Natural killer cell (primary cell): ENCODE results near the gene COG1. TPM values are rescaled to one million over a fixed set of nuclear protein-coding genes. Genes with fewer than 3 reads are reported as not detected.

Experiments
- ATAC-seq, 3 donors: fragments of 150-1000 bp in 2 of 3; fragments of 200-7000 bp in 1 of 3; cut with Tn5 transposase; 1 replicate in 1 of 3; 2 replicates in 2 of 3; pipeline ENCODE4 v1.10.0; 2021; ENCODE audit warnings: mild to moderate bottlenecking in 2 of 3, moderate library complexity in 2 of 3
- DNase-seq, 2 donors: peaks; one replicate each; pipeline versions ENCODE4 v3.0.0 to v3.0.0-alpha.2; 2013 to 2021; ENCODE audit warnings: mixed read lengths in 1 of 2
- H3K27ac ChIP-seq: one replicate; pipeline ENCODE4 v1.5.1; 2013; ENCODE audit warnings: mild to moderate bottlenecking, low read length
- H3K27me3 ChIP-seq: one replicate; pipeline ENCODE4 v1.6.1; 2013; ENCODE audit warnings: low read length; ENCODE audit not compliant: control insufficient read depth, insufficient read depth
- H3K36me3 ChIP-seq: one replicate; pipeline ENCODE4 v1.6.1; 2013; ENCODE audit warnings: low read length; ENCODE audit not compliant: control insufficient read depth, insufficient read depth
- H3K4me1 ChIP-seq: one replicate; pipeline ENCODE4 v1.6.1; 2013; ENCODE audit warnings: low read length; ENCODE audit not compliant: control insufficient read depth, insufficient read depth
- H3K4me3 ChIP-seq: one replicate; pipeline ENCODE4 v1.5.1; 2013; ENCODE audit warnings: low read length
- H3K9me3 ChIP-seq: one replicate; pipeline ENCODE4 v1.6.1; 2013; ENCODE audit warnings: low read length; ENCODE audit not compliant: control insufficient read depth, insufficient read depth
- H3K27ac Mint-ChIP-seq, 2 donors: one replicate each; pipeline ENCODE4 v1.8.0; 2022; ENCODE audit warnings: mild to moderate bottlenecking in 2 of 2, mixed read lengths in 2 of 2, moderate library complexity in 1 of 2
- H3K27me3 Mint-ChIP-seq, 2 donors: one replicate each; pipeline ENCODE4 v1.8.0; 2022; ENCODE audit warnings: low read depth in 2 of 2, mixed read lengths in 2 of 2
- H3K36me3 Mint-ChIP-seq: one replicate; pipeline ENCODE4 v1.8.0; 2022; ENCODE audit warnings: mixed read lengths
- H3K4me1 Mint-ChIP-seq, 2 donors: one replicate each; pipeline ENCODE4 v1.8.0; 2022; ENCODE audit warnings: mixed read lengths in 2 of 2
- H3K4me3 Mint-ChIP-seq: one replicate; pipeline ENCODE4 v1.8.0; 2022; ENCODE audit warnings: mild to moderate bottlenecking, moderate library complexity, mixed read lengths
- H3K9me3 Mint-ChIP-seq, 2 donors: one replicate each; pipeline ENCODE4 v1.8.0; 2022; ENCODE audit warnings: mixed read lengths in 2 of 2
- CTCF ChIP-seq: fragments of 200-600 bp; IDR thresholded peaks from one replicate; pipeline ENCODE4 v1.8.0; 2022; ENCODE audit warnings: antibody characterized with exemption
- WGBS: methylation state at CpG from one replicate; pipeline ENCODE4 v1.1.7; 2013; ENCODE audit warnings: missing lambda C conversion rate; ENCODE audit not compliant: insufficient coverage; 5-methylcytosine and 5-hydroxymethylcytosine counted together
- intact Hi-C: fragments of 100-400 bp; cut with micrococcal nuclease; formaldehyde crosslinking; loops from one replicate; pipeline ENCODE4 v1.14.2; 2022
- total RNA-seq, 4 donors: library from RNA; stranded (reverse); fragments of 120-200 nt in 1 of 4; gene quantifications; one replicate each; pipeline versions ENCODE4 v1.2.3 to v1.2.4, GENCODE V29; 2013 to 2022

COG1 gene
- total RNA-seq, 3 donors from 2014 or later (not counting 1 experiment from before 2014, with no cell fraction given), result 64.1 to 73.2 (median 68.3) TPM

DNA sequence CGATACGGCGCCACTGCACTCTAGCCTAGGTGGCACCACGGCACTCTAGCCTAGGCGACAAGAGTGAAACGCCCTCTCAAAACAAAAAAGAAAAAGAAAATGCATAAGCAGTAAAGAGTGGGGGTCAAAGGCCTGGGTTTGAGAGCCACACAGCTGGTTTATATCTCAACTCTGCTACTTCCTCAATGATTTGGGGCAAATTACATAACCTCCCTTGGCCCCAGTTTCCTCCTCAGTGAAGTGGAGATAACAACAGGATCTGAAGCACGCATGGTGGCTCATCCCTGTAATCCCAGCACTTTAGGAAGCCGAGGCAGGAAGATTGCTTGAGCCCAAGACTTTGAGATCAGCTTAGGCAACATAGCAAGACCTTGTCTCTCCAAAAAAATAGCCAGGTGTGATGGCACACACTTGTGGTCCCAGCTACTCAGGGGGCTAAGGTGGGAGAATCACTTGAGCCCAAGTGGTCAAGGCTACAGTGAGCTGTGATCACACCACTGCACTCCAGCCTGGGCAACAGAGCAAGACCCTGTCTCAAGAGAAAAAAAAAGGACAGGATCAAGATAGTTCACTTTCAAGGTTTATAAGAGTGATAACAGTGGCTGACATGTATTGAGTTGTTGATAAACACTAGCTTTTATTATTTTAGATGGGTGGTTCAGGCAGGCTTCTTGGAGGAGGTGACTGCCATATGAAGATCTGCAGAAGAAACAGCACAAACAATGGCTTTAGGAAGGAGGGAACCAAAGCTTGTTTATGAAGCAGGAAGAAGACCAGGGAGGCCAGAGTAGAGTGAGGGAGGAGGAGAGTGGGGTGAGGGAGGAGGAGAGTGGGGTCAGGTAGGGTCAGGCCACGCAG lies 8.5 kb upstream of the COG1 start:
- DNase-seq, result no peak
- H3K9me3 ChIP-seq, result no peaks in the 10 kb centered on the region
- ATAC-seq, result no peak
- no peak overlapping the region for H3K4me3 ChIP-seq
- TF ChIP-seq CTCF, result no peak
- H3K4me3 Mint-ChIP-seq, result no peak overlapping the region
- H3K27me3 Mint-ChIP-seq, result no peaks in the 10 kb centered on the region
- no peaks in the 10 kb centered on the region for H3K4me1 ChIP-seq
- H3K27ac ChIP-seq, result no peak overlapping the region
- WGBS, result 81% methylated on average over 9 of the region's 9 CpGs
- intact Hi-C loops, result no loop called here
- H3K27me3 ChIP-seq, result no peaks in the 10 kb centered on the region
- no peak overlapping the region for H3K27ac Mint-ChIP-seq
- no peaks in the 10 kb centered on the region for H3K36me3 ChIP-seq
- no peaks in the 10 kb centered on the region for H3K4me1 Mint-ChIP-seq
- no peaks in the 10 kb centered on the region for H3K36me3 Mint-ChIP-seq
- H3K9me3 Mint-ChIP-seq, result no peaks in the 10 kb centered on the region

- H3K27ac ChIP-seq, result no peak overlapping the region
- DNase-seq (no peak), ATAC-seq (no peak)
- no peak for TF ChIP-seq CTCF
- no peak overlapping the region for H3K4me3 ChIP-seq
- WGBS, result 90% methylated on average over 15 of the region's 16 CpGs
- no peaks in the 10 kb centered on the region for H3K9me3 Mint-ChIP-seq
- H3K36me3 Mint-ChIP-seq, result no peaks in the 10 kb centered on the region
- H3K36me3 ChIP-seq, result no peaks in the 10 kb centered on the region
- intact Hi-C loops, result no loop called here
- peaks cover 4% of the 10 kb centered on the region for H3K4me1 ChIP-seq
- no peaks in the 10 kb centered on the region for H3K27me3 ChIP-seq
- H3K27ac Mint-ChIP-seq, result no peak overlapping the region
- no peak overlapping the region for H3K4me3 Mint-ChIP-seq
- H3K4me1 Mint-ChIP-seq, result peaks cover 3 to 5% of the 10 kb centered on the region in 2 donors
- H3K27me3 Mint-ChIP-seq, result no peaks in the 10 kb centered on the region
- H3K9me3 ChIP-seq, result no peaks in the 10 kb centered on the region
These were observed 6.4 kb upstream of the COG1 start for GRCh38 chr17:73186283-73187050.

DNA sequence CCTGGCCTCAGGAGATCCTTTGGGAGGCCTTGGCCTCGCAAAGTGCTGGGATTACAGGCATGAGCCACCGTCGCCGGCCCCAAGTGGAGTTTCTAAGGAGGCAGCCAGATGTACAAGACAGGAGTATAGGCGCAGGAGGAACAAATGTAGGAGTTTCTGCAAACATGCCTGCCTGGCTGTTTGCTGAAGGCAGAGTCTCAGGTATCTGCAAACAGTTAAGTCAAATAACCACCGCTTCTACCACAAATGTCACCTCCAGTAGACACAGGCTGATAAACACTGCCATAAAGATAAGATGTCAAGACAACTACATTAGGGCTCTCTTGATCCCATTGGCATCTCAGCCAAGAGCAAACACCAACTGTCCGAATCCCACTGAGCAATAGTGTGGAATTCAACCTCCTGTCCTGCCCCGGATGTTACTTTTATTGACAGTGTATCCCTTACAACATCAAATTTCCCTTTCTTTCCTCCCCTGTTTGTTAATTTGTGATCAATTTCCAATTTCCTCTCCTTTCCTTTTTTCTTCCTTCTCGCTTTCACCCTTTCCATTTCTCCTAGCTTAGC lies 5.6 kb upstream of the COG1 start:
- no peaks in the 10 kb centered on the region for H3K27me3 Mint-ChIP-seq

More for the DNA sequence above, 5.6 kb upstream of the COG1 start:
- Mint-ChIP-seq H3K4me3 (no peak overlapping the region), H3K4me1 (peaks cover 5 to 7% of the 10 kb centered on the region in 2 donors), H3K36me3 (no peaks in the 10 kb centered on the region), H3K9me3 (no peaks in the 10 kb centered on the region), H3K27ac (no peak overlapping the region)
- Histone ChIP-seq H3K4me3 (no peak overlapping the region), H3K27ac (no peak overlapping the region), H3K4me1 (peaks cover 11% of the 10 kb centered on the region), H3K9me3 (no peaks in the 10 kb centered on the region), H3K36me3 (no peaks in the 10 kb centered on the region), H3K27me3 (no peaks in the 10 kb centered on the region)
- TF ChIP-seq CTCF, result no peak
- DNase-seq (no peak), ATAC-seq (no peak)
- intact Hi-C loops, result no loop called here
- 98% methylated on average over 8 of the region's 9 CpGs for WGBS
